Measurements from ENCODE around the gene SLC41A2. TPM values are rescaled to one million over a fixed set of nuclear protein-coding genes. Genes with fewer than 3 reads are reported as not detected.

SLC41A2 gene
- total and polyA plus RNA-seq, 2 donors (not counting 1 experiment from before 2014, with no cell fraction given), result 0.51 to 13.0 TPM

- H3K4me3 Mint-ChIP-seq, result no peak overlapping the region
- H3K9me3 ChIP-seq (ENCODE audit: control extremely low read depth in 1 of 3, control insufficient read depth in 2 of 3, insufficient read depth in 1 of 3, low read length in 2 of 3), result peaks cover 0 to 8% (median 0%) of the 10 kb centered on the region in 3 donors
- no peak overlapping the region for H3K4me3 ChIP-seq (ENCODE audit: control extremely low read depth in 1 of 5, extremely low read depth in 1 of 5, insufficient read depth in 1 of 5, low read depth in 2 of 5, low read length in 4 of 5)
- TF ChIP-seq CTCF (IDR thresholded peaks at IDR 0.05) (no peak), EZH2 (IDR thresholded peaks at IDR 0.05; ENCODE audit: borderline replicate concordance, insufficient read depth, low read depth, low read length, poor library complexity, severe bottlenecking) (no peak)
- no peak overlapping the region for H3K27ac ChIP-seq (ENCODE audit: low read length in 2 of 2)
- no peak overlapping the region for H3K4me2 ChIP-seq (replicated peaks; ENCODE audit: low read depth, low read length, poor library complexity, severe bottlenecking)
- no peaks in the 10 kb centered on the region for H3K36me3 ChIP-seq (replicated peaks in 1 of 2; ENCODE audit: control extremely low read depth in 1 of 2, control insufficient read depth in 1 of 2, extremely low read depth in 1 of 2, insufficient read depth in 2 of 2, low read length in 1 of 2)
- intact Hi-C loops (cut with micrococcal nuclease), result no loop called here
- no peaks in the 10 kb centered on the region for H3K4me1 Mint-ChIP-seq
- no peak overlapping the region for H3K9ac ChIP-seq (ENCODE audit: low read length)
- no peak overlapping the region for H3K27ac Mint-ChIP-seq
- no peak overlapping the region for H2AFZ ChIP-seq (ENCODE audit: insufficient read depth, low read depth, low read length, poor library complexity, severe bottlenecking)
- no peaks in the 10 kb centered on the region for H3K27me3 Mint-ChIP-seq
- H4K20me1 ChIP-seq (ENCODE audit: control insufficient read depth, insufficient read depth, low read length, poor library complexity, severe bottlenecking), result no peaks in the 10 kb centered on the region
- H3K9me3 Mint-ChIP-seq (ENCODE audit: insufficient read depth), result no peaks in the 10 kb centered on the region
- ChIA-PET POLR2A (no interaction called here), CTCF (interaction anchor here (0.9 to 1.3 kb wide), 2 partner anchors 16 to 21 kb away, joined by 3 read pairs; partner anchors contain the start of gene SLC41A2)
- ATAC-seq (ENCODE audit: low read depth) (no peak), DNase-seq (no peak)
- H3K79me2 ChIP-seq (ENCODE audit: control insufficient read depth, insufficient read depth, low read length), result no peaks in the 10 kb centered on the region
- 89% methylated on average over 2 of the region's 4 CpGs for WGBS (ENCODE audit: insufficient coverage)
- no peaks in the 10 kb centered on the region for H3K4me1 ChIP-seq (ENCODE audit: control insufficient read depth in 2 of 2, insufficient read depth in 2 of 2, low read length in 2 of 2)
- no peaks in the 10 kb centered on the region for H3K27me3 ChIP-seq (replicated peaks in 1 of 4; ENCODE audit: control extremely low read depth in 1 of 4, control insufficient read depth in 3 of 4, insufficient read depth in 4 of 4, low read length in 3 of 4)
Observed at GRCh38 chr12:104942075-104942474, 16.0 kb downstream of the SLC41A2 start.

GRCh38 chr12:104941454-104941853 is 16.6 kb downstream of the SLC41A2 start:
- Histone ChIP-seq H2AFZ (ENCODE audit: insufficient read depth, low read depth, low read length, poor library complexity, severe bottlenecking) (no peak overlapping the region), H3K36me3 (replicated peaks in 1 of 2; ENCODE audit: control extremely low read depth in 1 of 2, control insufficient read depth in 1 of 2, extremely low read depth in 1 of 2, insufficient read depth in 2 of 2, low read length in 1 of 2) (no peaks in the 10 kb centered on the region), H3K79me2 (ENCODE audit: control insufficient read depth, insufficient read depth, low read length) (no peaks in the 10 kb centered on the region), H3K9me3 (ENCODE audit: control extremely low read depth in 1 of 3, control insufficient read depth in 2 of 3, insufficient read depth in 1 of 3, low read length in 2 of 3) (peaks cover 0 to 8% (median 0%) of the 10 kb centered on the region in 3 donors), H3K4me2 (replicated peaks; ENCODE audit: low read depth, low read length, poor library complexity, severe bottlenecking) (no peak overlapping the region), H3K27me3 (replicated peaks in 1 of 4; ENCODE audit: control extremely low read depth in 1 of 4, control insufficient read depth in 3 of 4, insufficient read depth in 4 of 4, low read length in 3 of 4) (no peaks in the 10 kb centered on the region), H4K20me1 (ENCODE audit: control insufficient read depth, insufficient read depth, low read length, poor library complexity, severe bottlenecking) (no peaks in the 10 kb centered on the region), H3K4me3 (ENCODE audit: control extremely low read depth in 1 of 5, extremely low read depth in 1 of 5, insufficient read depth in 1 of 5, low read depth in 2 of 5, low read length in 4 of 5) (no peak overlapping the region), H3K4me1 (ENCODE audit: control insufficient read depth in 2 of 2, insufficient read depth in 2 of 2, low read length in 2 of 2) (no peaks in the 10 kb centered on the region), H3K27ac (ENCODE audit: low read length in 2 of 2) (no peak overlapping the region), H3K9ac (ENCODE audit: low read length) (no peak overlapping the region)
- ATAC-seq (ENCODE audit: low read depth) (no peak), DNase-seq (no peak)
- Mint-ChIP-seq H3K9me3 (ENCODE audit: insufficient read depth) (no peaks in the 10 kb centered on the region), H3K4me3 (no peak overlapping the region), H3K27ac (no peak overlapping the region), H3K27me3 (no peaks in the 10 kb centered on the region), H3K4me1 (no peaks in the 10 kb centered on the region)
- ChIA-PET POLR2A (no interaction called here), CTCF (interaction anchor here (0.7 kb wide), 1 partner anchor 12 kb away, joined by 6 read pairs; no protein-coding TSS in a partner anchor)
- intact Hi-C loops (cut with micrococcal nuclease), result no loop called here
- WGBS (ENCODE audit: insufficient coverage), result no CpG with 5 or more reads among the region's 3 CpGs
- TF ChIP-seq EZH2 (IDR thresholded peaks at IDR 0.05; ENCODE audit: borderline replicate concordance, insufficient read depth, low read depth, low read length, poor library complexity, severe bottlenecking) (no peak), CTCF (IDR thresholded peaks at IDR 0.05) (no peak)
